IMR-90 (cell line): ENCODE results near the gene HEPHL1. TPM values are rescaled to one million over a fixed set of nuclear protein-coding genes. Genes with fewer than 3 reads are reported as not detected.

Source experiments
- ATAC-seq: fragments of 200-7000 bp; cut with Tn5 transposase; 2 replicates; pipeline ENCODE4 v1.9.1; 2020; ENCODE audit warnings: low read depth, mild to moderate bottlenecking, moderate library complexity
- BruUV-seq: library from RNA; stranded (reverse); fragments of 400-500 nt; replicated peaks from 2 replicates; lab custom pipeline; 2021; lab: Mats Ljungman, UMichigan
- CTCF ChIA-PET: fragments of 300-600 bp; formaldehyde crosslinking; extraction: SDS; loops from one replicate; lab custom pipeline; 2021; ENCODE audit warnings: antibody characterized with exemption; lab: Yijun Ruan, JAX
- POLR2A ChIA-PET: fragments of 300-600 bp; sonication (Branson Sonifier 250); formaldehyde crosslinking; loops from one replicate; lab custom pipeline; 2022; ENCODE audit warnings: antibody characterized with exemption; ENCODE audit not compliant: unreplicated experiment; lab: Charles Lee
- DNase-seq: peaks from one replicate; pipeline ENCODE4 v3.0.0; 2013
- H2AFZ ChIP-seq: replicated peaks from 2 replicates; pipeline ENCODE3; 2013; ENCODE audit warnings: low read length, mild to moderate bottlenecking; ENCODE audit not compliant: poor library complexity
- H2AK5ac ChIP-seq: 2 replicates; pipeline ENCODE4 v1.6.1; 2013; ENCODE audit warnings: low read depth, low read length, inconsistent platforms
- H2AK9ac ChIP-seq: replicated peaks from 2 replicates; pipeline ENCODE3; 2013; ENCODE audit warnings: mild to moderate bottlenecking, low read depth, low read length, moderate library complexity; ENCODE audit not compliant: poor library complexity
- H2BK120ac ChIP-seq: 2 replicates; pipeline ENCODE4 v1.6.1; 2013; ENCODE audit warnings: low read depth, low read length, inconsistent platforms
- H2BK15ac ChIP-seq: 3 replicates; pipeline ENCODE4 v1.6.1; 2013; ENCODE audit warnings: low read depth, low read length, inconsistent platforms
- H2BK20ac ChIP-seq: 2 replicates; pipeline ENCODE4 v1.6.1; 2013; ENCODE audit warnings: low read depth, mild to moderate bottlenecking, inconsistent platforms, low read length, moderate library complexity
- H2BK5ac ChIP-seq: 2 replicates; pipeline ENCODE4 v1.6.1; 2013; ENCODE audit warnings: mild to moderate bottlenecking, low read depth, low read length, inconsistent platforms; ENCODE audit not compliant: poor library complexity, severe bottlenecking
- H3K14ac ChIP-seq: replicated peaks from 2 replicates; pipeline ENCODE4 v1.6.1; 2013; ENCODE audit warnings: low read depth, low read length, inconsistent platforms
- H3K18ac ChIP-seq: 2 replicates; pipeline ENCODE4 v1.6.1; 2013; ENCODE audit warnings: low read depth, low read length, control low read depth
- H3K23ac ChIP-seq: 2 replicates; pipeline ENCODE4 v1.6.1; 2013; ENCODE audit warnings: low read depth, low read length, inconsistent platforms
- H3K27ac ChIP-seq: 2 replicates; pipeline ENCODE4 v1.5.1; 2013; ENCODE audit warnings: mild to moderate bottlenecking, control low read depth, low read length; ENCODE audit not compliant: insufficient read depth
- H3K27me3 ChIP-seq: 2 replicates; pipeline ENCODE4 v1.6.1; 2013; ENCODE audit warnings: low read length; ENCODE audit not compliant: control insufficient read depth, insufficient read depth
- H3K36me3 ChIP-seq: 2 replicates; pipeline ENCODE4 v1.6.1; 2013; ENCODE audit warnings: low read length, mixed read lengths; ENCODE audit not compliant: control insufficient read depth, insufficient read depth
- H3K4ac ChIP-seq: 2 replicates; pipeline ENCODE4 v1.6.1; 2013; ENCODE audit warnings: low read depth, low read length, inconsistent platforms
- H3K4me1 ChIP-seq: 2 replicates; pipeline ENCODE4 v1.6.1; 2013; ENCODE audit warnings: low read length, mixed read lengths; ENCODE audit not compliant: control insufficient read depth, insufficient read depth
- H3K4me2 ChIP-seq: 2 replicates; pipeline ENCODE4 v1.6.1; 2013; ENCODE audit warnings: low read depth, mild to moderate bottlenecking, control low read depth, low read length, moderate library complexity
- H3K4me3 ChIP-seq: 2 replicates; pipeline ENCODE4 v1.5.1; 2013; ENCODE audit warnings: low read depth, mild to moderate bottlenecking, control low read depth, low read length, moderate library complexity; ENCODE audit not compliant: insufficient read depth
- H3K56ac ChIP-seq: 2 replicates; pipeline ENCODE4 v1.6.1; 2013; ENCODE audit warnings: low read length, inconsistent platforms; ENCODE audit not compliant: insufficient read depth; ENCODE audit errors: extremely low read depth
- H3K79me1 ChIP-seq, 2 experiments: 2 replicates each; pipeline ENCODE4 v1.6.1; 2013; ENCODE audit warnings: low read length in 2 of 2, inconsistent platforms in 1 of 2, low read depth in 1 of 2
- H3K9ac ChIP-seq: 2 replicates; pipeline ENCODE4 v1.6.1; 2013; ENCODE audit warnings: low read depth, low read length, control low read depth
- H3K9me1 ChIP-seq: 2 replicates; pipeline ENCODE4 v1.6.1; 2013; ENCODE audit warnings: low read length, inconsistent platforms; ENCODE audit not compliant: insufficient read depth
- H3K9me3 ChIP-seq: 2 replicates; pipeline ENCODE4 v1.6.1; 2013; ENCODE audit warnings: low read length; ENCODE audit not compliant: control insufficient read depth, insufficient read depth
- H4K20me1 ChIP-seq: 2 replicates; pipeline ENCODE4 v1.6.1; 2013; ENCODE audit warnings: low read length, inconsistent platforms; ENCODE audit not compliant: insufficient read depth
- H4K5ac ChIP-seq: 2 replicates; pipeline ENCODE4 v1.6.1; 2013; ENCODE audit warnings: mild to moderate bottlenecking, low read depth, low read length, control low read depth
- H4K8ac ChIP-seq, 2 experiments: 2 replicates each; pipeline ENCODE4 v1.6.1; 2013; ENCODE audit warnings: low read depth in 2 of 2, low read length in 2 of 2, control low read depth in 1 of 2, inconsistent platforms in 1 of 2
- H4K91ac ChIP-seq: 2 replicates; pipeline ENCODE4 v1.6.1; 2013; ENCODE audit warnings: low read depth, low read length, inconsistent platforms; ENCODE audit not compliant: insufficient read depth
- BHLHE40 ChIP-seq: fragments of 150-350 bp; IDR thresholded peaks from 2 replicates; pipeline ENCODE4 v1.6.1; 2016; ENCODE audit warnings: mild to moderate bottlenecking, low read depth, low read length
- CHD1 ChIP-seq: IDR thresholded peaks from 2 replicates; pipeline ENCODE4 v1.6.1; 2012; ENCODE audit warnings: low read depth, low read length, improper control_type of control experiment
- FOS ChIP-seq: fragments of 150-350 bp; IDR thresholded peaks from 2 replicates; pipeline ENCODE4 v1.6.1; 2016; ENCODE audit warnings: low read depth, low read length
- MAFK ChIP-seq: IDR thresholded peaks from 2 replicates; pipeline ENCODE4 v1.6.1; 2012; ENCODE audit warnings: low read depth, low read length, improper control_type of control experiment
- MAZ ChIP-seq: IDR thresholded peaks from 2 replicates; pipeline ENCODE4 v1.6.1; 2012; ENCODE audit warnings: low read depth, mild to moderate bottlenecking, low read length, improper control_type of control experiment, moderate library complexity, borderline replicate concordance
- MXI1 ChIP-seq: IDR thresholded peaks from 2 replicates; pipeline ENCODE4 v1.6.1; 2012; ENCODE audit warnings: low read depth, mild to moderate bottlenecking, low read length, moderate library complexity, borderline replicate concordance
- NFE2L2 ChIP-seq: fragments of 150-350 bp; IDR thresholded peaks from 2 replicates; pipeline ENCODE4 v1.6.1; 2016; ENCODE audit warnings: low read depth, mild to moderate bottlenecking, low read length
- POLR2A ChIP-seq: IDR thresholded peaks from 2 replicates; pipeline ENCODE4 v1.6.1; 2012; ENCODE audit warnings: mild to moderate bottlenecking, low read depth, low read length
- RAD21 ChIP-seq: IDR thresholded peaks from 2 replicates; pipeline ENCODE4 v1.6.1; 2012; ENCODE audit warnings: low read length, improper control_type of control experiment
- RCOR1 ChIP-seq: IDR thresholded peaks from 2 replicates; pipeline ENCODE4 v1.6.1; 2012; ENCODE audit warnings: mild to moderate bottlenecking, low read length, improper control_type of control experiment; ENCODE audit not compliant: insufficient replicate concordance
- RFX5 ChIP-seq: IDR thresholded peaks from 2 replicates; pipeline ENCODE4 v1.8.0; 2012; ENCODE audit warnings: low read depth, mild to moderate bottlenecking, low read length, moderate library complexity
- SMC3 ChIP-seq: fragments of 150-350 bp; IDR thresholded peaks from 2 replicates; pipeline ENCODE4 v1.6.1; 2016; ENCODE audit warnings: low read depth, mild to moderate bottlenecking, antibody characterized with exemption, low read length, moderate library complexity
- WGBS, 2 experiments: methylation state at CpG; one replicate each; pipeline versions ENCODE4 v1.1.5 to v1.1.7; 2013; ENCODE audit warnings: missing lambda C conversion rate in 2 of 2; ENCODE audit not compliant: insufficient read length in 1 of 2; ENCODE audit errors: extremely low coverage in 2 of 2; 5-methylcytosine and 5-hydroxymethylcytosine counted together
- dilution Hi-C: fragments of 300-500 bp; cut with HindIII; formaldehyde crosslinking; loops from one replicate; pipeline ENCODE4 v1.14.3; 2018; ENCODE audit warnings: low sequenced_read_pairs; ENCODE audit not compliant: unreplicated experiment
- in situ Hi-C: fragments of 300-500 bp; cut with MboI; formaldehyde crosslinking; loops from 3 replicates; pipeline ENCODE4 v1.14.3; 2019; ENCODE audit warnings: low sequenced_read_pairs, inconsistent platforms, mixed read lengths
- intact Hi-C: fragments of 100-400 bp; cut with micrococcal nuclease; formaldehyde crosslinking; loops from 2 replicates; pipeline ENCODE4 v1.10.0; 2022
- polyA plus RNA-seq, 3 experiments: library from polyadenylated mRNA; depleted of rRNA; stranded (reverse); fragments of >200 nt; gene quantifications; 2 replicates each; pipeline ENCODE4 v1.2.3, GENCODE V29; 2012; ENCODE audit warnings: low replicate concordance in 1 of 3
- total RNA-seq: library from RNA; depleted of rRNA; stranded (reverse); fragments of >200 nt; gene quantifications from 2 replicates; pipeline ENCODE4 v1.2.3, GENCODE V29; 2012
- TF ChIP-seq, protein P1 (sequence below): conservative IDR thresholded peaks from 2 replicates; pipeline ENCODE4 v1.5.1; 2012; ENCODE audit warnings: mild to moderate bottlenecking, low read depth, low read length, improper control_type of control experiment
- TF ChIP-seq, protein P2 (sequence below): fragments of 150-350 bp; IDR thresholded peaks from 2 replicates; pipeline ENCODE4 v1.6.1; 2016; ENCODE audit warnings: low read depth, mild to moderate bottlenecking, low read length, moderate library complexity, borderline replicate concordance
- TF ChIP-seq, protein P3 (sequence below): fragments of 150-350 bp; IDR thresholded peaks from 2 replicates; pipeline ENCODE4 v1.6.1; 2017; ENCODE audit warnings: mild to moderate bottlenecking, antibody characterized with exemption, low read length, low read depth

HEPHL1 gene
- total and polyA plus RNA-seq, 2 of the 4 experiments (the other 2 are of a cell fraction), result under 0.01 to 0.02 TPM

DNA sequence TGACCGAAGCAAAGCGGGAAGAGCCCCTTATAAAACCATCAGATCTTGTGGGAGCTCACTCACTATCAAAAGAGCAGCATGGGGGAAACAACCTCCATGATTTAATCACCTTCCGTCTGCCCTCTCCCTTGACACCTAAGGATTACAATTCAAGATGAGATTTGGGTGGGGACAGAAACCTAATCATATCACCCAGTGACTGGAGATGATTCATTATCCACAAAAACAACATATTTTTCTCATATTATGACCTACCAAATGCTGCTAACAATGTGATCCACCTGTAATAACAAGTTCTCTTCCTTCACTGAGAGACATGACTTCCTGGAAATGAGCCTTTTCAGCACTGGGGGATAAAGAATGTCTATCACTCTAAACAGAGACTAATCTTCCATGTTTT lies 23.4 kb upstream of the HEPHL1 start:
- no TSS peak for BruUV-seq
- Histone ChIP-seq H4K5ac (no peak overlapping the region), H3K9ac (no peak overlapping the region), H3K79me1 (no peaks in the 10 kb centered on the region), H4K20me1 (no peaks in the 10 kb centered on the region), H3K4ac (no peak overlapping the region), H4K91ac (no peak overlapping the region), H3K56ac (no peak overlapping the region), H2AK5ac (no peak overlapping the region), H3K4me2 (no peak overlapping the region), H3K4me1 (no peaks in the 10 kb centered on the region), H3K27ac (no peak overlapping the region), H3K9me3 (peaks cover 3% of the 10 kb centered on the region), H2BK5ac (no peak overlapping the region), H3K4me3 (no peak overlapping the region), H3K36me3 (no peaks in the 10 kb centered on the region), H2BK20ac (no peak overlapping the region), H3K18ac (no peak overlapping the region), H3K14ac (no peak overlapping the region), H3K27me3 (no peaks in the 10 kb centered on the region), H2AFZ (no peak overlapping the region), H4K8ac (no peak overlapping the region), H3K9me1 (no peaks in the 10 kb centered on the region), H2AK9ac (no peak overlapping the region), H3K23ac (no peak overlapping the region), H2BK15ac (no peak overlapping the region), H2BK120ac (no peak overlapping the region)
- no CpG with 5 or more reads among the region's 3 CpGs for WGBS, 2 experiments
- DNase-seq, result no peak
- ChIA-PET CTCF (no interaction called here), POLR2A (no interaction called here)
- TF ChIP-seq BHLHE40, result no peak
- no peak for TF ChIP-seq SMC3
- TF ChIP-seq MAFK, result no peak
- no peak for TF ChIP-seq MAZ
- TF ChIP-seq RAD21, result no peak
- no peak for TF ChIP-seq NFE2L2
- TF ChIP-seq, protein P1, sequence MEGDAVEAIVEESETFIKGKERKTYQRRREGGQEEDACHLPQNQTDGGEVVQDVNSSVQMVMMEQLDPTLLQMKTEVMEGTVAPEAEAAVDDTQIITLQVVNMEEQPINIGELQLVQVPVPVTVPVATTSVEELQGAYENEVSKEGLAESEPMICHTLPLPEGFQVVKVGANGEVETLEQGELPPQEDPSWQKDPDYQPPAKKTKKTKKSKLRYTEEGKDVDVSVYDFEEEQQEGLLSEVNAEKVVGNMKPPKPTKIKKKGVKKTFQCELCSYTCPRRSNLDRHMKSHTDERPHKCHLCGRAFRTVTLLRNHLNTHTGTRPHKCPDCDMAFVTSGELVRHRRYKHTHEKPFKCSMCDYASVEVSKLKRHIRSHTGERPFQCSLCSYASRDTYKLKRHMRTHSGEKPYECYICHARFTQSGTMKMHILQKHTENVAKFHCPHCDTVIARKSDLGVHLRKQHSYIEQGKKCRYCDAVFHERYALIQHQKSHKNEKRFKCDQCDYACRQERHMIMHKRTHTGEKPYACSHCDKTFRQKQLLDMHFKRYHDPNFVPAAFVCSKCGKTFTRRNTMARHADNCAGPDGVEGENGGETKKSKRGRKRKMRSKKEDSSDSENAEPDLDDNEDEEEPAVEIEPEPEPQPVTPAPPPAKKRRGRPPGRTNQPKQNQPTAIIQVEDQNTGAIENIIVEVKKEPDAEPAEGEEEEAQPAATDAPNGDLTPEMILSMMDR, result no peak
- TF ChIP-seq, protein P2, sequence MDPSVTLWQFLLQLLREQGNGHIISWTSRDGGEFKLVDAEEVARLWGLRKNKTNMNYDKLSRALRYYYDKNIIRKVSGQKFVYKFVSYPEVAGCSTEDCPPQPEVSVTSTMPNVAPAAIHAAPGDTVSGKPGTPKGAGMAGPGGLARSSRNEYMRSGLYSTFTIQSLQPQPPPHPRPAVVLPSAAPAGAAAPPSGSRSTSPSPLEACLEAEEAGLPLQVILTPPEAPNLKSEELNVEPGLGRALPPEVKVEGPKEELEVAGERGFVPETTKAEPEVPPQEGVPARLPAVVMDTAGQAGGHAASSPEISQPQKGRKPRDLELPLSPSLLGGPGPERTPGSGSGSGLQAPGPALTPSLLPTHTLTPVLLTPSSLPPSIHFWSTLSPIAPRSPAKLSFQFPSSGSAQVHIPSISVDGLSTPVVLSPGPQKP, result no peak
- no peak for TF ChIP-seq MXI1
- TF ChIP-seq, protein P3, sequence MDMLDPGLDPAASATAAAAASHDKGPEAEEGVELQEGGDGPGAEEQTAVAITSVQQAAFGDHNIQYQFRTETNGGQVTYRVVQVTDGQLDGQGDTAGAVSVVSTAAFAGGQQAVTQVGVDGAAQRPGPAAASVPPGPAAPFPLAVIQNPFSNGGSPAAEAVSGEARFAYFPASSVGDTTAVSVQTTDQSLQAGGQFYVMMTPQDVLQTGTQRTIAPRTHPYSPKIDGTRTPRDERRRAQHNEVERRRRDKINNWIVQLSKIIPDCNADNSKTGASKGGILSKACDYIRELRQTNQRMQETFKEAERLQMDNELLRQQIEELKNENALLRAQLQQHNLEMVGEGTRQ, result no peak
- no peak for TF ChIP-seq CHD1
- TF ChIP-seq RFX5, result no peak
- no peak for TF ChIP-seq POLR2A
- no peak for TF ChIP-seq RCOR1
- TF ChIP-seq FOS, result no peak
- no peak for ATAC-seq
- dilution Hi-C loops, result no loop called here
- intact Hi-C loops, result no loop called here
- in situ Hi-C loops, result no loop called here
